Suprapubic skin (tissue), 3 donors: ENCODE measurements around the gene TMEM255A.

ENCODE experiments used
- EP300 ChIP-seq: sonication (generic); formaldehyde crosslinking; IDR thresholded peaks from one replicate; pipeline ENCODE4 v1.6.1; 2017; ENCODE audit warnings: antibody characterized with exemption
- TF ChIP-seq, protein P1 (sequence below), 2 donors: fragments of 200-600 bp in 1 of 2; fragments of 450-650 bp in 1 of 2; sonication (generic) in 1 of 2; IDR thresholded peaks; one replicate each; pipeline ENCODE4 v1.5.1; 2016 to 2019; ENCODE audit warnings: antibody characterized with exemption in 2 of 2, mild to moderate bottlenecking in 1 of 2, moderate library complexity in 1 of 2

DNA sequence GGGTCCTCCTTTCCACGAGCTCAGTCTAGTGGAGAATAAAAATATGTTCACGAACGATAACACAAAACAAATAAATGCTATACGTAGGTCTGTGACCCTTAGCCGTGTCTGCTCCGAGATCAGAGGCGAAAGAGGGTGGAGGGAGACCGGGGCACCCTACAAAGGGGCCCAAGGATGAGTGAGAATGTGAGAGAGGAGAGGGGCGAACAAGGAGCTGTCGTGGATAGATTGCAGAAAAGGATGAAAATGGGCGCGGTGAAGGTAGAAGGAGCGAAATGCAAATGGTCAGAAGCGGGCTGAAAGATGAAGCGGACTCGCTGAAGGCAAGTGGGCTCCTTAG, 66.9 kb downstream of the TMEM255A start:
- TF ChIP-seq, protein P1, sequence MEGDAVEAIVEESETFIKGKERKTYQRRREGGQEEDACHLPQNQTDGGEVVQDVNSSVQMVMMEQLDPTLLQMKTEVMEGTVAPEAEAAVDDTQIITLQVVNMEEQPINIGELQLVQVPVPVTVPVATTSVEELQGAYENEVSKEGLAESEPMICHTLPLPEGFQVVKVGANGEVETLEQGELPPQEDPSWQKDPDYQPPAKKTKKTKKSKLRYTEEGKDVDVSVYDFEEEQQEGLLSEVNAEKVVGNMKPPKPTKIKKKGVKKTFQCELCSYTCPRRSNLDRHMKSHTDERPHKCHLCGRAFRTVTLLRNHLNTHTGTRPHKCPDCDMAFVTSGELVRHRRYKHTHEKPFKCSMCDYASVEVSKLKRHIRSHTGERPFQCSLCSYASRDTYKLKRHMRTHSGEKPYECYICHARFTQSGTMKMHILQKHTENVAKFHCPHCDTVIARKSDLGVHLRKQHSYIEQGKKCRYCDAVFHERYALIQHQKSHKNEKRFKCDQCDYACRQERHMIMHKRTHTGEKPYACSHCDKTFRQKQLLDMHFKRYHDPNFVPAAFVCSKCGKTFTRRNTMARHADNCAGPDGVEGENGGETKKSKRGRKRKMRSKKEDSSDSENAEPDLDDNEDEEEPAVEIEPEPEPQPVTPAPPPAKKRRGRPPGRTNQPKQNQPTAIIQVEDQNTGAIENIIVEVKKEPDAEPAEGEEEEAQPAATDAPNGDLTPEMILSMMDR (IDR thresholded peaks at IDR 0.05), result no peak
- TF ChIP-seq EP300, result no peak
